Body of pancreas (tissue), 4 donors: ENCODE data around the gene TFDP2. TPM values are rescaled to one million over a fixed set of nuclear protein-coding genes. Genes with fewer than 3 reads are reported as not detected.

Experiments used
- ATAC-seq: fragments of 150-250 bp; one replicate; pipeline ENCODE4 v1.9.1; 2016
- DNase-seq, 4 donors: peaks; one replicate each; pipeline ENCODE4 v3.0.0-alpha.2; 2019
- H3K27ac ChIP-seq, 4 donors: fragments of 200-600 bp; sonication (generic); 1 replicate in 3 of 4; 2 replicates in 1 of 4; pipeline versions ENCODE4 v1.5.1 to v1.6.1; 2016 to 2019; ENCODE audit warnings: mild to moderate bottlenecking in 1 of 4, mixed read lengths in 1 of 4, moderate library complexity in 1 of 4
- H3K27me3 ChIP-seq, 2 donors: fragments of 200-600 bp; sonication (generic); one replicate each; pipeline ENCODE4 v1.6.0; 2016; ENCODE audit warnings: mild to moderate bottlenecking in 1 of 2
- H3K36me3 ChIP-seq, 2 donors: fragments of 200-600 bp; sonication (generic); replicated peaks in 1 of 2; 2 replicates each; pipeline ENCODE4 v1.5.1; 2016; ENCODE audit warnings: low read depth in 2 of 2; ENCODE audit not compliant: insufficient read depth in 1 of 2
- H3K4me1 ChIP-seq: fragments of 200-600 bp; sonication (generic); one replicate; pipeline ENCODE4 v1.6.0; 2016
- H3K4me3 ChIP-seq, 2 donors: fragments of 200-600 bp; sonication (generic); 1 replicate in 1 of 2; 2 replicates in 1 of 2; pipeline ENCODE4 v1.5.1; 2016 to 2019
- H3K9me3 ChIP-seq, 3 donors: fragments of 200-600 bp; sonication (generic); 1 replicate in 2 of 3; 2 replicates in 1 of 3; pipeline ENCODE4 v1.5.1; 2016
- POLR2A ChIP-seq, 3 donors: fragments of 450-650 bp; IDR thresholded peaks; one replicate each; pipeline ENCODE4 v1.6.1; 2016; ENCODE audit warnings: antibody characterized with exemption in 3 of 3, mild to moderate bottlenecking in 2 of 3
- WGBS, 2 donors: methylation state at CpG; one replicate each; pipeline ENCODE4 v1.1.5; 2017; 5-methylcytosine and 5-hydroxymethylcytosine counted together
- intact Hi-C: fragments of 100-400 bp; cut with DNase I; formaldehyde crosslinking; loops from one replicate; pipeline ENCODE4 v1.15.1; 2023
- total RNA-seq, 2 donors: library from RNA; depleted of rRNA; stranded (reverse); fragments of >200 nt; gene quantifications; one replicate each; pipeline ENCODE4 v1.1.0, GENCODE V29; 2016
- TF ChIP-seq, protein P1 (sequence below), 7 experiments: fragments of 450-650 bp in 4 of 7; fragments of 200-600 bp in 3 of 7; sonication (generic) in 3 of 7; IDR thresholded peaks; one replicate each; pipeline ENCODE4 v1.5.1; 2016 to 2019; ENCODE audit warnings: antibody characterized with exemption in 7 of 7

Gene TFDP2
- total RNA-seq, 2 donors from 2014 or later, result 8.9 to 21.5 TPM

DNA sequence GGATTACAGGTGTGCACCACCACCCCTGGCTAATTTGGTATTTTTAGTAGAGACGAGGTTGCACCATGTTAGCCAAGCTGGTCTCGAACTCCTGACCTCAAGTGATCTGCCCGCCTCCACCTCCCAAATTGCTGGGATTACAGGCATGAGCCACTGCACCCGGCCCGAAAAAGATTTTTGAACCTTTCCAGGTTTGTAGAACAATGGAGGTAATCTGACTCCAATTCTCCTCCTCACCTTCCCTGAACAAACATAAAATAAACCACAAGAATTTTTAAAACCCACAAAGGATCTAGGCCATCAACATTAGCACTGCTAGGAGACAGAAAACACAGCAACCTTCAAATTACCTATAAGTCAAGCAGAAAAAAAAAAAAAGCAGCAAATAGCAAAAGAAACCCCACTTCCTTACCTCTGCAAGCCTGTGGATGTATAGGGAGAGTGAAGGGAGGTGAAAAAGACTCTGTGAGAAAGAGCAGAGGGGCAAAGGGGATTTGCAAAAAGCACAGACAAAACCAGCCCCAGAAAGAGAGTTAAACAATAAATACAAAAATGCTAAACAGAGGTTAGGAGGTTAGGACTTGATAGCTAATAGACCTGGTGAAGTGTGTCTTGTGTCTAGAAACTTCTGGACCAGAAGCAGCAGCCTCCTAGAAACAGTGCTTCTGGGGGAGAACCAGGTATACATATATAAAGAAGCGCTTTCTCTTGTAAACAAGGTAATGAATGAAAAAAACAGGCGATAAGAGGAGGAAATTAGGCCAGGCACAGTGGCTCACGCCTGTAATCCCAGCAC lies 32.1 kb downstream of the TFDP2 start:
- H3K4me3 ChIP-seq, result no peak overlapping the region
- no peak for ATAC-seq
- no peak overlapping the region for H3K27ac ChIP-seq
- no peaks in the 10 kb centered on the region for H3K9me3 ChIP-seq
- DNase-seq, result no peak
- WGBS, 2 donors, result 89% methylated on average over 8 of the region's 8 CpGs
- intact Hi-C loops, result no loop called here
- TF ChIP-seq, protein P1, sequence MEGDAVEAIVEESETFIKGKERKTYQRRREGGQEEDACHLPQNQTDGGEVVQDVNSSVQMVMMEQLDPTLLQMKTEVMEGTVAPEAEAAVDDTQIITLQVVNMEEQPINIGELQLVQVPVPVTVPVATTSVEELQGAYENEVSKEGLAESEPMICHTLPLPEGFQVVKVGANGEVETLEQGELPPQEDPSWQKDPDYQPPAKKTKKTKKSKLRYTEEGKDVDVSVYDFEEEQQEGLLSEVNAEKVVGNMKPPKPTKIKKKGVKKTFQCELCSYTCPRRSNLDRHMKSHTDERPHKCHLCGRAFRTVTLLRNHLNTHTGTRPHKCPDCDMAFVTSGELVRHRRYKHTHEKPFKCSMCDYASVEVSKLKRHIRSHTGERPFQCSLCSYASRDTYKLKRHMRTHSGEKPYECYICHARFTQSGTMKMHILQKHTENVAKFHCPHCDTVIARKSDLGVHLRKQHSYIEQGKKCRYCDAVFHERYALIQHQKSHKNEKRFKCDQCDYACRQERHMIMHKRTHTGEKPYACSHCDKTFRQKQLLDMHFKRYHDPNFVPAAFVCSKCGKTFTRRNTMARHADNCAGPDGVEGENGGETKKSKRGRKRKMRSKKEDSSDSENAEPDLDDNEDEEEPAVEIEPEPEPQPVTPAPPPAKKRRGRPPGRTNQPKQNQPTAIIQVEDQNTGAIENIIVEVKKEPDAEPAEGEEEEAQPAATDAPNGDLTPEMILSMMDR (IDR thresholded peaks at IDR 0.05), result no peak
- no peak for TF ChIP-seq POLR2A (IDR thresholded peaks at IDR 0.05)
- no peaks in the 10 kb centered on the region for H3K36me3 ChIP-seq
- H3K27me3 ChIP-seq, result no peaks in the 10 kb centered on the region
- H3K4me1 ChIP-seq, result no peaks in the 10 kb centered on the region

DNA sequence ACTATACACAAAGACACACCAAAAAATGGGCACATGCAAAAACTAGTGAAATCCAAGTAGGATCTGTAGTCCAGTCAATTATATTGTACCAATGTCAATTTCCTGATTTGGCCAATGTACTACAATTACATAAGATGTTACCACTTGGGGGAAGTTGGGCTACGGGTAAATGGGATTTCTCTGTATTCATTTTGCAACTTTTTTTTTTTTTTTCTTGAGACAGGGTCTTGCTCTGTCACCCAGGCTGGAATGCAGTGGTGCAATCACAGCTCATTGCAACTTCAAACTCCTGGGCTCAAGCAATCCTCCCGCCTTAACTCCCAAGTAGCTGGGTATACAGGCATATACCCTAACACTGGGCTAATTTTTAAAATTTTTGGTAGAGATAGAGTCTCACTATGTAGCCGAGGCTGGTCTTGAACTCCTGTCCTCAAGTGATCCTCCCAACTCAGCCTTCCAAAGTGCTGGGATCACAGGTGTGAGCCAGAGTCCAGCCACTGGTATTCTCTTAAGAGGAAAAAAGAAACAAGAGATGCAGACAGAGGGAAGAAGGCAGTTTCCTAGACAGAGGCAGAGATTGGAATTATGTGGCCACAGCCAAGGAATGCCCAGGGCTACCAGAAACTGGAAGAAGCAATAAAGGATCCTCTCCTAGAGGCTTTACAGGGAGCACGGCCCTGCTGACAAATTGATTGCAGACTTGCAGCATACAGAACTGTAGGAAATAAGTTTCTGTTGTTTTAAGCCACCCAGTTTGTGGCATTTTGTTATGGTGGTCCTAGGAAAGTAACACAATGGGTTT lies 33.3 kb downstream of the TFDP2 start:
- Histone ChIP-seq H3K9me3 (no peaks in the 10 kb centered on the region), H3K4me1 (no peaks in the 10 kb centered on the region), H3K27me3 (no peaks in the 10 kb centered on the region), H3K4me3 (no peak overlapping the region), H3K36me3 (no peaks in the 10 kb centered on the region), H3K27ac (no peak overlapping the region)
- no peak for TF ChIP-seq POLR2A (IDR thresholded peaks at IDR 0.05)
- TF ChIP-seq, protein P1 (IDR thresholded peaks at IDR 0.05), result no peak
- ATAC-seq (no peak), DNase-seq (no peak)
- intact Hi-C loops, result no loop called here
- WGBS, 2 donors, result 86 to 97% methylated on average over 4 of the region's 4 CpGs

DNA sequence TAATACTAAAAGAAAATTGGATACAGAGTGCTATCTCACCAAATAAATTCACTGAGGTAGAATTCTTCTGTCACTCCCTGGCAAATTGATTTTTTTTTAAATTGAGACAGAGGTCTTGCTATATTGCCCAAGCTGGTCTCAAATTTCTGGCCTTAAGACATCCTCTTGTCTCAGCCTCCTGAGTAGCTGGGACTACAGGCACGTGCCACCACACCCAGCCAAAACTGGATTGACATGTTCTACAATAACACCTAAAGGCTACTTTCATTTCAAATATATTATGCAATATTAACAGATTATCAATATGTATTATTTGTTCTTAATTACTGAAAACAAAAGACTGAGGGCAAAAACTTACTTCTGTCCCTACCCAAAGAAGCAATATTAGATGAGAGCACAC lies 36.7 kb downstream of the TFDP2 start:
- H3K4me3 ChIP-seq, result no peak overlapping the region
- H3K36me3 ChIP-seq, result no peaks in the 10 kb centered on the region
- no peaks in the 10 kb centered on the region for H3K27me3 ChIP-seq
- ATAC-seq (no peak), DNase-seq (no peak)
- H3K4me1 ChIP-seq, result no peaks in the 10 kb centered on the region
- no peaks in the 10 kb centered on the region for H3K9me3 ChIP-seq
- intact Hi-C loops, result no loop called here
- no peak overlapping the region for H3K27ac ChIP-seq
- TF ChIP-seq POLR2A (IDR thresholded peaks at IDR 0.05), result no peak
- TF ChIP-seq, protein P1 (IDR thresholded peaks at IDR 0.05), result no peak
- 95 to 100% methylated on average over 1 of the region's 1 CpG for WGBS, 2 donors

DNA sequence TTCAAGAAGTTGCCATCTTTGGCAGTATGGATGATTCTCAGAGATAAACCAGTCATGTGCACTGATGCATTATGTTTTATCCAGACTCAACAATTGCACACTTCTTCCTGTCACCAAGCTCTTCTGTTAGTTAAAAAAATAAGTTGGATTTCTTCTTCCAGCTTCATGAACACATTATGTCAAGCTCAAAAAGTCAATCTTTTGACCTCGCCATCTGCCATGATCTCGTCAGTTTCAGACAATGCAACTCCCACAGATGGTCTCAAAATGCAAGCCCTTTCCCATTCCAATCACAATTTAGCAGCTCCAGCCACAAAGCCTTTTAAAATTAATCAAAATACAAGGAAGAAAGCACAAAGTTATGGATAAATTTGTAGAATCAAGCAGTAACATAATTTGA lies 42.8 kb downstream of the TFDP2 start:
- Histone ChIP-seq H3K4me3 (no peak overlapping the region), H3K9me3 (no peaks in the 10 kb centered on the region), H3K4me1 (no peaks in the 10 kb centered on the region), H3K27me3 (no peaks in the 10 kb centered on the region), H3K27ac (no peak overlapping the region), H3K36me3 (no peaks in the 10 kb centered on the region)
- no peak for ATAC-seq
- 47 to 59% methylated on average over 2 of the region's 2 CpGs for WGBS, 2 donors
- intact Hi-C loops, result no loop called here
- TF ChIP-seq POLR2A (IDR thresholded peaks at IDR 0.05), result no peak
- TF ChIP-seq, protein P1 (IDR thresholded peaks at IDR 0.05), result no peak
- DNase-seq, result no peak
